Cardiac fibroblast (primary cell): Measurements from ENCODE around the gene GTF2F1.

Source experiments
- DNase-seq, 2 donors: peaks; one replicate each; pipeline versions ENCODE4 v3.0.0 to v3.0.0-alpha.2; 2010; ENCODE audit warnings: low read depth in 2 of 2
- H3K4me3 ChIP-seq, 2 donors: replicated peaks in 1 of 2; 1 replicate in 1 of 2; 2 replicates in 1 of 2; pipeline ENCODE4 v1.5.1; 2011; ENCODE audit warnings: low read depth in 2 of 2, low read length in 2 of 2, mild to moderate bottlenecking in 2 of 2, moderate library complexity in 1 of 2
- TF ChIP-seq, protein P1 (sequence below): IDR thresholded peaks from one replicate; pipeline ENCODE4 v1.5.1; 2011; ENCODE audit warnings: low read depth, mild to moderate bottlenecking, low read length, inconsistent platforms

The GTF2F1 gene

DNA sequence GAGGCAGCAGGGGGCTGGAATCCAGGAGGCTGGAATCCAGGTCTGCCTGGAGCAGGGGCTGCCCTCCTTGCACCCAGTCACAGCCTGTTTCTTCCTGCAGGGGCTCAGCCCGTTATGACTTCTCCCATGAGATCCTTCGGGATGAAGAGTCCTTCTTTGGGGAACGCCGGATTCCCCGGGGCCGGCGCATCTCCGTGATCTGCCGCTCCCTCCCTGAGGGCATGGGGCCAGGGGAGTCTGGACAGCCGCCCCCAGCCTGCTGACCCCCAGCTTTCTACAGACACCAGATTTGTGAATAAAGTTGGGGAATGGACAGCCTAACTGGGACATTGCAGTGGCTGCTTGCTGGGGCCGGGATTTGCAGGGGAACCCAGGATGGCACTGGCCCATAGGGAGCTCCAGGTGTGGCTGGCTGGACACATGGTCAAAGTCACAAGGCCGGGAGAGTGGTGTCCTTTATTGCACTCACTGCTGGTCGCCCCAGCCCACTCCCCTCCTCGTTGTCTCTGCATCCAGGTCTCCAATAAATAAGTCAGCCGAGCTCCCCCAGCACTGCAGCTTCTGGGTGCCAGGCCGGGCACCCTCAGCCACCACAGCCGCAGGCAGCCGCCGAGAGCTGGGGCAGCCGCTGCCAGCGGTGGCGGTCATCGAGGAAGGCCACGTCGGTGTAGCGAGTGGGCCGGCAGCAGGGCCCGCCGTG is 18.1 kb downstream of the GTF2F1 start:
- H3K4me3 ChIP-seq = no peak overlapping the region

DNA sequence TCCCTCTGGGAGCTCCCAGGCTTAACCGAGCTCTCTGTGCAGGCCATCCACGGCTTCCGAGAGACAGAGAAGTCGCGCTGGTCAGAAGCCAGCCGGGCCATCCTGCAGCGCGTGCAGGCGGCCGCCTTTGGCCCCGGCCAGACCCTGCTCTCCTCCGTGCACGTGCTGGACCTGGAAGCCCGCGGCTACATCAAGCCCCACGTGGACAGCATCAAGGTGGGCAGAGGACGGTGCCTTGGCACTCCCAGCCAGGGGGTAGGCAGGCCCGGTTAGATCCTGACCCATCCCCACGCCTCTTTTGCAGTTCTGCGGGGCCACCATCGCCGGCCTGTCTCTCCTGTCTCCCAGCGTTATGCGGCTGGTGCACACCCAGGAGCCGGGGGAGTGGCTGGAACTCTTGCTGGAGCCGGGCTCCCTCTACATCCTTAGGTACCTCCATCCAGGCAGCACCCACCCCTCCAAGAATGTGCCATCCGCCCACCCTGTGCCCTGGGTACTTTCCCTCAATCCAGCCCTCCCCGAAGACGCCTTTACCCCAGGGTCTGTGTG is 18.7 kb downstream of the GTF2F1 start:
- peak overlapping the region in 1 of 2 donors; percentile 55 for H3K4me3 ChIP-seq
- TF ChIP-seq, protein P1, sequence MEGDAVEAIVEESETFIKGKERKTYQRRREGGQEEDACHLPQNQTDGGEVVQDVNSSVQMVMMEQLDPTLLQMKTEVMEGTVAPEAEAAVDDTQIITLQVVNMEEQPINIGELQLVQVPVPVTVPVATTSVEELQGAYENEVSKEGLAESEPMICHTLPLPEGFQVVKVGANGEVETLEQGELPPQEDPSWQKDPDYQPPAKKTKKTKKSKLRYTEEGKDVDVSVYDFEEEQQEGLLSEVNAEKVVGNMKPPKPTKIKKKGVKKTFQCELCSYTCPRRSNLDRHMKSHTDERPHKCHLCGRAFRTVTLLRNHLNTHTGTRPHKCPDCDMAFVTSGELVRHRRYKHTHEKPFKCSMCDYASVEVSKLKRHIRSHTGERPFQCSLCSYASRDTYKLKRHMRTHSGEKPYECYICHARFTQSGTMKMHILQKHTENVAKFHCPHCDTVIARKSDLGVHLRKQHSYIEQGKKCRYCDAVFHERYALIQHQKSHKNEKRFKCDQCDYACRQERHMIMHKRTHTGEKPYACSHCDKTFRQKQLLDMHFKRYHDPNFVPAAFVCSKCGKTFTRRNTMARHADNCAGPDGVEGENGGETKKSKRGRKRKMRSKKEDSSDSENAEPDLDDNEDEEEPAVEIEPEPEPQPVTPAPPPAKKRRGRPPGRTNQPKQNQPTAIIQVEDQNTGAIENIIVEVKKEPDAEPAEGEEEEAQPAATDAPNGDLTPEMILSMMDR = no peak

More for the DNA sequence above, 18.1 kb downstream of the GTF2F1 start:
- TF ChIP-seq, protein P1 = no peak
- no peak for DNase-seq

DNA sequence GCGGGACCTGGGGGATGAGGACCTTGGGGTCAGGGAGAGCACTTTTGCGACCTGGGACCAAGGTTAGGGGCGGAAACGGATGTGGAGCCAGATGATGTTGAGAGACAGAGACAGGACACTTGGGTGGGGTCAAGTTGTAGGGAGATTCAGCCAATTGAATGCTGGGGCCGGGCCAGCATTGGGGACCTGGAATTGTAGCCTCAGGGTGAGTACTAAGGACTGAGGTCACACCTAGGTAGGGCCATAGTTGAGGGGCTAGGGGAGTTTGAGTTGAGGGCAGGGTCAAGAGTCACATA is 19.2 kb downstream of the GTF2F1 start:
- TF ChIP-seq, protein P1 = no peak
- H3K4me3 ChIP-seq = peak overlapping the region; percentile 52 to 55
- DNase-seq = no peak

More for the DNA sequence above, 18.7 kb downstream of the GTF2F1 start:
- DNase-seq = no peak

DNA sequence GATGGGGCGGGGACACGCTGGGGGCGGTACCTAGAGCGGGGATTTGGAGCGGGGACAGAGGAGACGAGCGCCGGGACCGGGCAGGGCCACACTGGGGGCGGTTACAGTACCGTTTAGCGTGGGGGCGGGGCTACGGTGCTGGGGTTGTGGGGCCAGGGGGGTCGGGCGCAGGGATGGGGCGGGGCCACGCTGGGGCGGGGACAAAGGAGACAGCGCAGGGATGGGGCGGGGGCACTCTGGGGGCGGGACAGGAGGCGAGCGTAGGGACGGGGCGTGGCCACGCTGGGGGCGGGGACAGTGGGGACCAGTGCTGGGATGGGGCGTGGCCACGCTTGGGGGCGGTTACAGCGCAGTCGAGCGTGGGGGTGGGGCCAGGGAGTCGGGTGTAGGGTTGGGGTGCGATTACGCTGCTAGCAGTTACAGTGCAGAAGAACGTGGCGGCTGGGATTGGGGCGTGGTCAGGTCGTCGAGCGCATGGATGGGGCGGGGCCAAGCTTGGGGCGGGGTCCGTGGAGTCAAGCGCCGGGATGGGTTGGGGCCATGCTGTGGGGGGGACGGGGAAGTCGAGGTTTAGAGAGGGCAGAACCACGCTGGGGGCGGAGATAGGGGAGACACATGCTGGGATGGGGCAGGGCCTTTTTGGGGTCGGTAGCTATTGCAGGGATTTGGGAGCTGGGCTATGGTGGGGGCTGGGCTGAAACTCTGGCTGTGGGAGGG is 19.7 kb downstream of the GTF2F1 start:
- TF ChIP-seq, protein P1 = no peak
- peak overlapping the region; percentile 59 to 84 for H3K4me3 ChIP-seq
- DNase-seq = peak; percentile 99

DNA sequence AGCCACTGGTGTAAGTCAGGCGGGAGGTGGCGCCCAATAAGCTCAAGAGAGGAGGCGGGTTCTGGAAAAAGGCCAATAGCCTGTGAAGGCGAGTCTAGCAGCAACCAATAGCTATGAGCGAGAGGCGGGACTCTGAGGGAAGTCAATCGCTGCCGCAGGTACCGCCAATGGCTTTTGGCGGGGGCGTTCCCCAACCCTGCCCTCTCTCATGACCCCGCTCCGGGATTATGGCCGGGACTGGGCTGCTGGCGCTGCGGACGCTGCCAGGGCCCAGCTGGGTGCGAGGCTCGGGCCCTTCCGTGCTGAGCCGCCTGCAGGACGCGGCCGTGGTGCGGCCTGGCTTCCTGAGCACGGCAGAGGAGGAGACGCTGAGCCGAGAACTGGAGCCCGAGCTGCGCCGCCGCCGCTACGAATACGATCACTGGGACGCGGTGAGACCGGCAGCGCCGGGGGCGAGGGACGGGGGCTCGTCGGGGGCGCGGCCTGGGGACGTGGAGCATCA is 20.3 kb downstream of the GTF2F1 start, which contains the start of gene ALKBH7:
ALKBH7 (plus strand) TSS at position 201 of the 502 bp plus-strand sequence; CDS start at position 228, 27 bp downstream.
- DNase-seq = peak; percentile 100
- peak within 1 kb of the TSS; percentile 59 to 84 for H3K4me3 ChIP-seq
- TF ChIP-seq, protein P1 = no peak

DNA sequence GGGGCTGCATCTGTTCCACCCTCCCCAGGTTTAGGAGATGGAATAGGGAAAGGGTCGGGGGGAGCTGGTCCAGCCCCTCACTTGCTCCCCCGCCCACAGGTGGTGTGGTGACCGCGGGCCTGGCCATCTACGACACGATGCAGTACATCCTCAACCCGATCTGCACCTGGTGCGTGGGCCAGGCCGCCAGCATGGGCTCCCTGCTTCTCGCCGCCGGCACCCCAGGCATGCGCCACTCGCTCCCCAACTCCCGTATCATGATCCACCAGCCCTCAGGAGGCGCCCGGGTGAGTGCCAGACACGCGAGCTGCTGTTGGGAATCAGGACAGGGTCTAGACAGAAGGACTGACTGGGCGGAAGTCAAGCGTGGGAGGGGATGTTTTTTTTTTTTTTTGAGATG is 28.6 kb downstream of the GTF2F1 start:
- no peak for DNase-seq
- no peak overlapping the region for H3K4me3 ChIP-seq
- TF ChIP-seq, protein P1 = no peak
